ENCODE measurements around the gene DMAC1.

- TF ChIP-seq CTCF (conservative IDR thresholded peaks at IDR 0.05; ENCODE audit: low read depth, low read length) (no peak), EZH2 (IDR thresholded peaks at IDR 0.05; ENCODE audit: borderline replicate concordance, low read depth, low read length, poor library complexity, severe bottlenecking) (no peak)
These were observed 35.0 kb upstream of the DMAC1 start for GRCh38 chr9:7834531-7834930.

All from A673 (cell line).